ENCODE results near the gene ZBTB7B.

Gene ZBTB7B

GRCh38 chr1:155003766-155004351, 1.3 kb downstream of the ZBTB7B start:
- no peak for DNase-seq (ENCODE audit: low spot score)

- DNase-seq (ENCODE audit: low spot score): no peak
Measured at GRCh38 chr1:155004352-155005075, 1.9 kb downstream of the ZBTB7B start.

- DNase-seq (ENCODE audit: low spot score): no peak
Measured at GRCh38 chr1:155005076-155006011, 2.7 kb downstream of the ZBTB7B start.

GRCh38 chr1:155006601-155007101, 4.0 kb downstream of the ZBTB7B start:
- DNase-seq (ENCODE audit: low spot score): peak; percentile 79

- no peak for DNase-seq (ENCODE audit: low spot score)
Measured at GRCh38 chr1:155007251-155007828, 4.7 kb downstream of the ZBTB7B start.

- DNase-seq (ENCODE audit: low spot score): peak; percentile 79
Measured at GRCh38 chr1:155008015-155008941, 5.7 kb downstream of the ZBTB7B start.

- no peak for DNase-seq (ENCODE audit: low spot score)
Measured at GRCh38 chr1:155009221-155009711, 6.7 kb downstream of the ZBTB7B start.

GRCh38 chr1:155009742-155010141, 7.1 kb downstream of the ZBTB7B start:
- no peak for DNase-seq (ENCODE audit: low spot score)

GRCh38 chr1:155010211-155010918, 7.8 kb downstream of the ZBTB7B start:
- DNase-seq (ENCODE audit: low spot score): peak; percentile 61

GRCh38 chr1:155011004-155011416, 8.4 kb downstream of the ZBTB7B start:
- DNase-seq (ENCODE audit: low spot score): no peak

- no peak for DNase-seq (ENCODE audit: low spot score)
Measured at GRCh38 chr1:155011437-155012025, 8.9 kb downstream of the ZBTB7B start.

- DNase-seq (ENCODE audit: low spot score): peak; percentile 71
Measured at GRCh38 chr1:155012026-155012546, 9.5 kb downstream of the ZBTB7B start.

GRCh38 chr1:155012776-155013602, 10.4 kb downstream of the ZBTB7B start:
- DNase-seq (ENCODE audit: low spot score): no peak

GRCh38 chr1:155013632-155014031, 11.0 kb downstream of the ZBTB7B start:
- no peak for DNase-seq (ENCODE audit: low spot score)

- no peak for DNase-seq (ENCODE audit: low spot score)
Measured at GRCh38 chr1:155014709-155015508, 12.3 kb downstream of the ZBTB7B start.

- no peak for DNase-seq (ENCODE audit: low spot score)
Measured at GRCh38 chr1:155015527-155016230, 13.1 kb downstream of the ZBTB7B start.

GRCh38 chr1:155016231-155016831, 13.7 kb downstream of the ZBTB7B start:
- DNase-seq (ENCODE audit: low spot score): no peak

Data from activated CD4-positive, alpha-beta T cell treated with anti-CD3 and anti-CD28 coated beads, Interleukin-2, Interleukin-4, amounts not matched to agents 100 ng/mL and 50 ng/mL, durations not matched to agents 16 hours and 8 hours (primary cell).